ENCODE results near the gene ARF3. TPM values are rescaled to one million over a fixed set of nuclear protein-coding genes. Genes with fewer than 3 reads are reported as not detected.

The ARF3 gene
- total and polyA plus RNA-seq, 2 of the 13 experiments (the other 11 are each of a cell fraction or from before 2014, with no cell fraction given) = 53.8 to 57.9 TPM

- TF ChIP-seq, protein P1, sequence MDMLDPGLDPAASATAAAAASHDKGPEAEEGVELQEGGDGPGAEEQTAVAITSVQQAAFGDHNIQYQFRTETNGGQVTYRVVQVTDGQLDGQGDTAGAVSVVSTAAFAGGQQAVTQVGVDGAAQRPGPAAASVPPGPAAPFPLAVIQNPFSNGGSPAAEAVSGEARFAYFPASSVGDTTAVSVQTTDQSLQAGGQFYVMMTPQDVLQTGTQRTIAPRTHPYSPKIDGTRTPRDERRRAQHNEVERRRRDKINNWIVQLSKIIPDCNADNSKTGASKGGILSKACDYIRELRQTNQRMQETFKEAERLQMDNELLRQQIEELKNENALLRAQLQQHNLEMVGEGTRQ (IDR thresholded peaks at IDR 0.05; ENCODE audit: low read depth, low read length) = no peak
- TF ChIP-seq, protein P1 (CRISPR knock-in tag; IDR thresholded peaks at IDR 0.05; ENCODE audit: borderline replicate concordance) = peak; percentile 28; the same call in 1 of the 2 replicates
- no peak for TF ChIP-seq ZNF687 (CRISPR knock-in tag; IDR thresholded peaks at IDR 0.05)
- peak; percentile 57 for TF ChIP-seq PATZ1 (CRISPR knock-in tag; IDR thresholded peaks at IDR 0.05)
- TF ChIP-seq PITX1 (CRISPR knock-in tag; IDR thresholded peaks at IDR 0.05) = peak; percentile 6; the same call in 1 of the 2 replicates
- TF ChIP-seq POGZ (CRISPR knock-in tag; IDR thresholded peaks at IDR 0.05) = 0 out of 2 replicates have a peak, but pooled peaks have one; percentile 21
- TF ChIP-seq ZNF563 (CRISPR knock-in tag; IDR thresholded peaks at IDR 0.05) = 0 out of 2 replicates have a peak, but pooled peaks have one; percentile 33
- 0 out of 2 replicates have a peak, but pooled peaks have one; percentile 19 for TF ChIP-seq ZNF138 (CRISPR knock-in tag; IDR thresholded peaks at IDR 0.05; ENCODE audit: low read depth)
- TF ChIP-seq ZSCAN31 (CRISPR knock-in tag; IDR thresholded peaks at IDR 0.05; ENCODE audit: low read depth) = 0 out of 2 replicates have a peak, but pooled peaks have one; percentile 18
- no peak for TF ChIP-seq MAF1 (CRISPR knock-in tag; IDR thresholded peaks at IDR 0.05; ENCODE audit: borderline replicate concordance)
- TF ChIP-seq ZNF275 (CRISPR knock-in tag; IDR thresholded peaks at IDR 0.05; ENCODE audit: borderline replicate concordance) = 0 out of 2 replicates have a peak, but pooled peaks have one; percentile 27
- TF ChIP-seq, protein P2, sequence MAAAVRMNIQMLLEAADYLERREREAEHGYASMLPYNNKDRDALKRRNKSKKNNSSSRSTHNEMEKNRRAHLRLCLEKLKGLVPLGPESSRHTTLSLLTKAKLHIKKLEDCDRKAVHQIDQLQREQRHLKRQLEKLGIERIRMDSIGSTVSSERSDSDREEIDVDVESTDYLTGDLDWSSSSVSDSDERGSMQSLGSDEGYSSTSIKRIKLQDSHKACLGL (CRISPR knock-in tag; IDR thresholded peaks at IDR 0.05) = peak; percentile 54; the same call in 1 of the 2 replicates
- TF ChIP-seq SAP130 (CRISPR knock-in tag; IDR thresholded peaks at IDR 0.05; ENCODE audit: low read depth) = peak; percentile 52
- TF ChIP-seq ZNF788 (CRISPR knock-in tag; IDR thresholded peaks at IDR 0.05; ENCODE audit: borderline replicate concordance) = peak; percentile 16; the same call in 1 of the 2 replicates
Measured at GRCh38 chr12:48956279-48957140, 777 bp downstream of the ARF3 start (continued).

Measured in HepG2 (cell line).